ENCODE results near the gene BUB1. TPM values are rescaled to one million over a fixed set of nuclear protein-coding genes. Genes with fewer than 3 reads are reported as not detected.
A peak's percentile ranks its signal among the peaks of the same experiment; 100 is the strongest.

BUB1 gene
- total and polyA plus RNA-seq, 9 of the 15 experiments (the other 6 are each of a cell fraction or from before 2014, with no cell fraction given) = 73.4 to 247 (median 118) TPM

- TF ChIP-seq ZFX (CRISPR knock-in tag; IDR thresholded peaks at IDR 0.05) (peak; percentile 72), L3MBTL2 (IDR thresholded peaks at IDR 0.05) (peak; percentile 69), MGA (IDR thresholded peaks at IDR 0.05) (peak; percentile 60), NBN (IDR thresholded peaks at IDR 0.05; ENCODE audit: low read depth) (peak; percentile 46; the same call in 1 of the 2 replicates), TAF9B (IDR thresholded peaks at IDR 0.05; ENCODE audit: partially characterized antibody) (peak; percentile 31), FOXK2 (conservative IDR thresholded peaks at IDR 0.05 in 1 of 2, IDR thresholded peaks at IDR 0.05 in 1 of 2; ENCODE audit: low read depth in 2 of 2) (peak in 1 of 2 experiments; percentile 15; a peak in 3 of 4 replicates), DMBX1 (CRISPR knock-in tag; IDR thresholded peaks at IDR 0.05; ENCODE audit: borderline replicate concordance) (peak; percentile 61; the same call in 1 of the 2 replicates)
- TF ChIP-seq, protein P1, sequence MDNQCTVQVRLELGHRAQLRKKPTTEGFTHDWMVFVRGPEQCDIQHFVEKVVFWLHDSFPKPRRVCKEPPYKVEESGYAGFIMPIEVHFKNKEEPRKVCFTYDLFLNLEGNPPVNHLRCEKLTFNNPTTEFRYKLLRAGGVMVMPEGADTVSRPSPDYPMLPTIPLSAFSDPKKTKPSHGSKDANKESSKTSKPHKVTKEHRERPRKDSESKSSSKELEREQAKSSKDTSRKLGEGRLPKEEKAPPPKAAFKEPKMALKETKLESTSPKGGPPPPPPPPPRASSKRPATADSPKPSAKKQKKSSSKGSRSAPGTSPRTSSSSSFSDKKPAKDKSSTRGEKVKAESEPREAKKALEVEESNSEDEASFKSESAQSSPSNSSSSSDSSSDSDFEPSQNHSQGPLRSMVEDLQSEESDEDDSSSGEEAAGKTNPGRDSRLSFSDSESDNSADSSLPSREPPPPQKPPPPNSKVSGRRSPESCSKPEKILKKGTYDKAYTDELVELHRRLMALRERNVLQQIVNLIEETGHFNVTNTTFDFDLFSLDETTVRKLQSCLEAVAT (IDR thresholded peaks at IDR 0.05) = peak; percentile 29 to 63; a peak in 1 of 4 replicates
- TF ChIP-seq, protein P2, sequence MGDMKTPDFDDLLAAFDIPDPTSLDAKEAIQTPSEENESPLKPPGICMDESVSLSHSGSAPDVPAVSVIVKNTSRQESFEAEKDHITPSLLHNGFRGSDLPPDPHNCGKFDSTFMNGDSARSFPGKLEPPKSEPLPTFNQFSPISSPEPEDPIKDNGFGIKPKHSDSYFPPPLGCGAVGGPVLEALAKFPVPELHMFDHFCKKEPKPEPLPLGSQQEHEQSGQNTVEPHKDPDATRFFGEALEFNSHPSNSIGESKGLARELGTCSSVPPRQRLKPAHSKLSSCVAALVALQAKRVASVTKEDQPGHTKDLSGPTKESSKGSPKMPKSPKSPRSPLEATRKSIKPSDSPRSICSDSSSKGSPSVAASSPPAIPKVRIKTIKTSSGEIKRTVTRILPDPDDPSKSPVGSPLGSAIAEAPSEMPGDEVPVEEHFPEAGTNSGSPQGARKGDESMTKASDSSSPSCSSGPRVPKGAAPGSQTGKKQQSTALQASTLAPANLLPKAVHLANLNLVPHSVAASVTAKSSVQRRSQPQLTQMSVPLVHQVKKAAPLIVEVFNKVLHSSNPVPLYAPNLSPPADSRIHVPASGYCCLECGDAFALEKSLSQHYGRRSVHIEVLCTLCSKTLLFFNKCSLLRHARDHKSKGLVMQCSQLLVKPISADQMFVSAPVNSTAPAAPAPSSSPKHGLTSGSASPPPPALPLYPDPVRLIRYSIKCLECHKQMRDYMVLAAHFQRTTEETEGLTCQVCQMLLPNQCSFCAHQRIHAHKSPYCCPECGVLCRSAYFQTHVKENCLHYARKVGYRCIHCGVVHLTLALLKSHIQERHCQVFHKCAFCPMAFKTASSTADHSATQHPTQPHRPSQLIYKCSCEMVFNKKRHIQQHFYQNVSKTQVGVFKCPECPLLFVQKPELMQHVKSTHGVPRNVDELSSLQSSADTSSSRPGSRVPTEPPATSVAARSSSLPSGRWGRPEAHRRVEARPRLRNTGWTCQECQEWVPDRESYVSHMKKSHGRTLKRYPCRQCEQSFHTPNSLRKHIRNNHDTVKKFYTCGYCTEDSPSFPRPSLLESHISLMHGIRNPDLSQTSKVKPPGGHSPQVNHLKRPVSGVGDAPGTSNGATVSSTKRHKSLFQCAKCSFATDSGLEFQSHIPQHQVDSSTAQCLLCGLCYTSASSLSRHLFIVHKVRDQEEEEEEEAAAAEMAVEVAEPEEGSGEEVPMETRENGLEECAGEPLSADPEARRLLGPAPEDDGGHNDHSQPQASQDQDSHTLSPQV (IDR thresholded peaks at IDR 0.05) = peak; percentile 91
Observed at GRCh38 chr2:110695146-110695898, 17.5 kb upstream of the BUB1 start (continued).

Measured in K562 (cell line).